GM18502 (cell line): Measurements from ENCODE around the gene TOR4A.
A peak's percentile ranks its signal among the peaks of the same experiment; 100 is the strongest.

Source experiments
- ATAC-seq: cut with Tn5 transposase; IDR thresholded peaks from one replicate; pipeline ENCODE4 v1.9.1; 2021; ENCODE audit warnings: mild to moderate bottlenecking; ENCODE audit not compliant: unreplicated experiment, poor library complexity

The TOR4A gene

DNA sequence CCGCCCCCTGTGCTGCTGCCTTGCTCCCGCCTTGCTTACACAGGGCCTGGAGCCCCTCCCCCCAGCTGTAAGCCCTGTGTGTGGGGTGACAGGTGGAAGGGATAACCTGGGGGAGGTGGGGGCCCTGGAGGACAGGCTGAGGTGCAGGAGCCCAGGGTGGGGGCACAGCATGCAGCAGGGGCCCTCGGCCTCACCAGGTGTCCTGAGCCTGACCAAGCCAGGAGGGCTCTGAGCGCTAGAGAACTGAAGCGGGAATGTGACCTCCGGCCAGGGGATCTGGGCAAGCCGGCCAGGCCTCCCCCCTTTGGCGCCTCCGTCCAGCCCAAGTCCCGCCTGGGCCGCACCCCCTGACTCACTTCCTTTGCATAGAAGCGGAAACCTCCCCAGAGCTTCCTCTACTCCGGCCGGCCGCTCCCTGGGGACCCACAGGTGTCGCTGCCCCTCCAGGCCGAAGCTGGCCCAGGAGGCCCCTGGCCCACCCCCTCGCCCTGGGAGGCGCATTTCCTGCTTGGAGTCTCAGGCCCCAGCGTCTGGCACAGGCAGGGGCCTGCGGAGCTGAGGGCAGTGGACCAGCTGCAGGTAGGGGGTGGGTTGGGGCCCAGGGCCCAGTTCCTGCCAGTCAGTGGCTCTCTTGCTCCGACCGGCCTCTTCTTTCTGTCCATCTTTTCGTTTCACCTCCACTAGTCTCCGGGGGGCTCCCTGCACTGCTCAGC is at the start of gene TOR4A:
TSS of gene TOR4A (plus strand) at position 398 of the 713 bp plus-strand sequence. CDS start 964 bp downstream, outside the sequence.
- peak; percentile 63 for ATAC-seq

GRCh38 chr9:137227853-137228505 is 49.5 kb upstream of the TOR4A start:
- ATAC-seq: no peak

DNA sequence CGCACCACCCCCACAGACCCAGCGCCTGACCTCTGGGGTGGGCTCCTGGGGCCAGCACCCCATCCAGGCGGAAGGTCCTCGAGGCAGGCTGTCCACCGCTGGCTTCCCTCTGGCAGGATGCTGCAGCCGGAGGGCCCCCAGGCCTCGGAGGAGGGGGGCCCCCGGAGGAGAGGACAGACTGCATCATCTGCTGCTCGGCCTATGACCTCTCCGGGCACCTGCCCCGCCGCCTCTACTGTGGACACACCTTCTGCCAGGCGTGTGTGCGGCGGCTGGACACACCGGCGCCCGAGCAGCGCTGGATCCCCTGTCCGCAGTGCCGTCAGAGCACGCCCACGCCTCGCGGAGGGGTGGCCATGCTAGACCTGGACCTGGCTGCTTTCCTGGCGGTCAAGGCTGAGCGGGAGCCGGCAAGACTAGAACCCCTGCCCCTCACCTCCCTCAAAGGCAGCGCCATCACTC is 49.0 kb upstream of the TOR4A start:
- no peak for ATAC-seq

DNA sequence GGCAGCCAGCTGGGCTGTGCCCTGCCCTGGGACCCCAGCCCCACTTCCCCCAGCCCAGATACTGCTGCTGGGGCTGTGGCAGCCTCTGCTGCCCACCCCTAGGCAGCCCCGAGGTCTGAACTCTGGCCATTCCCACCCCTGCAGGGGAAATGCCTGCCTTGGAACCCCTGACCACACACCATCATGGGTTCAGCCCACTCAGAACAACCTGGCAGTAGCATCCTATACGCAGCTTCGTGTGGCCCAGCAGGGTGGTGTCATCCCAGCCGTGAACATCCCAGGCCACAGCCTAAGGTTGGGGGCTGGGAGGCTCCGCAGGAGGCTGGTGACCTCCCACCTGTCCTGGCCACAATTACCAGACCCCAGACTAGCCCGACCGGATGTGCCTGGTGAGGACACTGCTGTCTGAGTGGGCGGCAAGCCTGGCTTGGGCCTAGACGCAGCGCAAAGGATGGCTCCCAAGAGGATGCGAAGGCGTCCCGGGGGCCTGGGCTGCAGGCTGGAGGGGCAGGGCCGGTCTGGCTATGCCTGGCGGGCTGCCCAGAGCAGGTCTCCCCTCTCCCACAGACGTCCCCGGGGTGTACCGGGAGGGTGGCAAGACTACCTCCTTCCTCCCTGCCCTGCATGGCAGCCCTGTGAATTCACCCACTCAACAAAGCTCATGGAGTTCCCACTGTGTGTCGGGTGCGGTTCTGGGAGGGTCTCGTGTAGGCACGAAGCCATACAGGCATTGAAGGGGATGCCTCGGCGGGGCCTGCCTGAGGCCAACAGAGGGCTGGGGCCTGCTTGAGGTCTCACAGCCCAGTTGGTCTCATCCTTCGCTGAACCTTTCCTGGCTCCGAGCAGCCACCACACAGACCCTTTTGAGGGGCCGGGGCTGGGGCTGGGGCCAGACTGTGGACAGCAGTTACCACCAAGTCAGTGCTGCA is 48.3 kb upstream of the TOR4A start:
- ATAC-seq: no peak

GRCh38 chr9:137229903-137230704 is 47.4 kb upstream of the TOR4A start:
- no peak for ATAC-seq

DNA sequence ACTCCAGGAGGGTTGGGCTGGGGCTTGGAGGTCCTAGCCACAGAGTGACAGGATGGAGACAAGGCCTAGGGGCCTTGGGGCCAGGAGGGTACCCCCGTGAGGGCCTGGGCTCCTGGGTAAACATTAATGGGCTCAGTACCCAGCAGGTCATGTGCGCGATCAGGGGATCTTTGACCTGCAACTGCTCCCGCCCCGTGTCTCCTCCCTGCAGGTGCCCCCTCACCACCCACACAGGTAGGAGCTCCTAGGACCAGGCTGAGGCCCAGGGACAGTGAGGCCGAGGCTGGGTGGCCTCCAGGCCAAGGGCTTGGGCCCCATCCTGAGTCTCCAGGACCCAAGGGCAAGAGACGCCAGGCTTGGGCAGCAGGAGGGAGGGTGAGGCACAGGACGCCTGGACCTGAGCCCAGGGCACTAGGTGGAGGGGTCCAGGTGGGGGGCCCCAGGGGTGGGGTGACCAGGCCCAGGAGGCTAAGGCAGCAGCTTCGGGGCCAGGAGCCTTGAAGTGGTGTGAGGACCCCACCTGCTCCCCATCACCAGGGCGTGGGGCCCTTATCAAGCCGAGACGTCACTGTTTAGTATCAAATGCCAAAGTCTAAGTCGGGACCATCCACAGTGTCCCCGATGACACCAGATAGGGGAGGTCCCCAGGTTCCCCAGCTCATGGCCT is 46.7 kb upstream of the TOR4A start, which contains the start of gene SLC34A3:
TSS of gene SLC34A3 (plus strand) at position 197 of the 667 bp plus-strand sequence. CDS start 802 bp downstream, outside the sequence.
- ATAC-seq: no peak

GRCh38 chr9:137231372-137232039 is 46.0 kb upstream of the TOR4A start:
- no peak for ATAC-seq

- no peak for ATAC-seq
These were observed 45.4 kb upstream of the TOR4A start for GRCh38 chr9:137232101-137232500.

DNA sequence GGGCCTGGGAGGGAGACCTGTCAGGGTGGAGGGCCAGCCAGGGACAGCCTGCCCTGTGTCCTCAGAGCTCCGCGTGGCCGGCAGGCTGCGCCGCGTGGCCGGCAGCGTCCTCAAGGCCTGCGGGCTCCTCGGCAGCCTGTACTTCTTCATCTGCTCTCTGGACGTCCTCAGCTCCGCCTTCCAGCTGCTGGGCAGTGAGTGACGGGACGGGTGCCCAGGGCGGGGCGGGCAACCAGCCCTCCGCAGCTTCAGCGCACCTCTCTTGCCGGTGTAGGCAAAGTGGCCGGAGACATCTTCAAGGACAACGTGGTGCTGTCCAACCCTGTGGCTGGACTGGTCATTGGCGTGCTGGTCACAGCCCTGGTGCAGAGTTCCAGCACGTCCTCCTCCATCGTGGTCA is 45.0 kb upstream of the TOR4A start:
- no peak for ATAC-seq

- no peak for ATAC-seq
These were observed 44.2 kb upstream of the TOR4A start for GRCh38 chr9:137233143-137233980.

DNA sequence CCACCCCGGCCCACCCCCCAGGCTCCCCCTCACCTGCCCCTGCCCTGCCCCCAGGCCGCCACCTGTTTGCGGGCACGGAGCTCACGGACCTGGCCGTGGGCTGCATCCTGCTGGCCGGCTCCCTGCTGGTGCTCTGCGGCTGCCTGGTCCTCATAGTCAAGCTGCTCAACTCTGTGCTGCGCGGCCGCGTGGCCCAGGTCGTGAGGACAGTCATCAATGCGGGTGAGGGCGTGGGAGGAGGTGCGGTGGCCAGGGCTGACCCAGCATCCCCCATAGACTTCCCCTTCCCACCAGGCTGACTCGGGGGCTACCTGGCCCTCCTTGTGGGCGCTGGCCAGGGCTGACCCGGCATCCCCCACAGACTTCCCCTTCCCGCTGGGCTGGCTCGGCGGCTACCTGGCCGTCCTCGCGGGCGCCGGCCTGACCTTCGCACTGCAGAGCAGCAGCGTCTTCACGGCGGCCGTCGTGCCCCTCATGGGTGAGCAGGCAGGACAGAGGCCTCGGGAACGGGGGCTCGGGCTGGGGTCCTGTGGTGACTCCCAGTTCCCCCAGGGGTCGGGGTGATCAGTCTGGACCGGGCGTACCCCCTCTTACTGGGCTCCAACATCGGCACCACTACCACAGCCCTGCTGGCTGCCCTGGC is 43.4 kb upstream of the TOR4A start:
- no peak for ATAC-seq

GRCh38 chr9:137234758-137235423 is 42.6 kb upstream of the TOR4A start:
- ATAC-seq: no peak

- no peak for ATAC-seq
These were observed 41.9 kb upstream of the TOR4A start for GRCh38 chr9:137235424-137236237.

GRCh38 chr9:137236238-137236935 is 41.1 kb upstream of the TOR4A start:
- ATAC-seq: no peak

- ATAC-seq: no peak
These were observed 40.5 kb upstream of the TOR4A start for GRCh38 chr9:137236936-137237421.
